Measurements from ENCODE around the gene RFX6. TPM values are rescaled to one million over a fixed set of nuclear protein-coding genes. Genes with fewer than 3 reads are reported as not detected.

Gene RFX6
- total and polyA plus RNA-seq, 8 donors = 1.1 to 2.6 (median 2.3) TPM; not detected in 2

GRCh38 chr6:116974526-116975316, 97.7 kb downstream of the RFX6 start:
- TF ChIP-seq CTCF (IDR thresholded peaks at IDR 0.05) = no peak
- Histone ChIP-seq H3K9me3 (no peaks in the 10 kb centered on the region), H3K36me3 (no peaks in the 10 kb centered on the region), H3K4me3 (no peak overlapping the region), H3K27ac (no peak overlapping the region), H3K4me1 (no peaks in the 10 kb centered on the region), H3K27me3 (peaks cover 0 to 2% of the 10 kb centered on the region in 2 donors)
- ATAC-seq = no peak
- intact Hi-C loops (cut with DNase I) = no loop called here
- no peak for DNase-seq

- Histone ChIP-seq H3K27ac (no peak overlapping the region), H3K4me3 (no peak overlapping the region), H3K27me3 (no peaks in the 10 kb centered on the region), H3K36me3 (no peaks in the 10 kb centered on the region), H3K4me1 (no peaks in the 10 kb centered on the region), H3K9me3 (no peaks in the 10 kb centered on the region)
- intact Hi-C loops (cut with DNase I) = no loop called here
- no peak for TF ChIP-seq CTCF (IDR thresholded peaks at IDR 0.05)
- no peak for DNase-seq
- no peak for ATAC-seq
These were observed 98.6 kb downstream of the RFX6 start for GRCh38 chr6:116975600-116975999.

- no peaks in the 10 kb centered on the region for H3K36me3 ChIP-seq
- no peaks in the 10 kb centered on the region for H3K4me1 ChIP-seq
- H3K27me3 ChIP-seq = no peaks in the 10 kb centered on the region
- ATAC-seq (no peak), DNase-seq (no peak)
- no peak overlapping the region for H3K4me3 ChIP-seq
- H3K27ac ChIP-seq = no peak overlapping the region
- intact Hi-C loops (cut with DNase I) = no loop called here
- TF ChIP-seq CTCF (IDR thresholded peaks at IDR 0.05) = no peak
- H3K9me3 ChIP-seq = peaks cover 0 to 7% of the 10 kb centered on the region in 2 donors
These were observed 102.5 kb downstream of the RFX6 start for GRCh38 chr6:116979560-116979959.

Other genes with a start within 250 kb of the RFX6 start
- 10 to 100 TPM in 1 of 2 donors, 1 to 10 TPM in 1; 8.2 to 12.4 TPM for gene ZUP1, start 208.5 kb upstream of the RFX6 start, total RNA-seq
- gene ZUP1, start 208.5 kb upstream of the RFX6 start, polyA plus RNA-seq (ENCODE audit: insufficient read length in 6 of 6) = 10 to 100 TPM; 13.4 to 18.0 (median 15.9) TPM
- gene KPNA5, start 196.0 kb upstream of the RFX6 start, total RNA-seq = 10 to 100 TPM; 10.2 to 11.8 TPM
- gene KPNA5, start 196.0 kb upstream of the RFX6 start, polyA plus RNA-seq (ENCODE audit: insufficient read length in 6 of 6) = 10 to 100 TPM; 24.7 to 31.1 (median 27.1) TPM
- 1 to 10 TPM; 5.2 to 8.7 TPM for gene FAM162B, start 111.5 kb upstream of the RFX6 start, total RNA-seq
- 100 to 1,000 TPM in 2 of 6 donors, 10 to 100 TPM in 4; 61.9 to 105 (median 82.3) TPM for gene FAM162B, start 111.5 kb upstream of the RFX6 start, polyA plus RNA-seq (ENCODE audit: insufficient read length in 6 of 6)
- under 1 TPM in 1 of 2 donors, not detected in 1; 0.12 TPM for gene GPRC6A, start 48.2 kb upstream of the RFX6 start, total RNA-seq
- under 1 TPM; 0.10 to 0.33 (median 0.13) TPM for gene GPRC6A, start 48.2 kb upstream of the RFX6 start, polyA plus RNA-seq (ENCODE audit: insufficient read length in 6 of 6)